MCF 10A (cell line): ENCODE data around the gene WDR7. TPM values are rescaled to one million over a fixed set of nuclear protein-coding genes. Genes with fewer than 3 reads are reported as not detected.

Source experiments
- BruUV-seq: library from RNA; stranded (reverse); fragments of 400-500 nt; replicated peaks from 2 replicates; lab custom pipeline; 2021; lab: Mats Ljungman, UMichigan
- CTCF ChIA-PET: fragments of 300-600 bp; sonication (Branson Sonifier 250); formaldehyde crosslinking; extraction: SDS; loops from one replicate; lab custom pipeline; 2021; ENCODE audit warnings: antibody characterized with exemption, inconsistent platforms; lab: Yijun Ruan, JAX
- POLR2A ChIA-PET: fragments of 300-600, 350-650 bp; sonication (Branson Sonifier 250); formaldehyde crosslinking; extraction: SDS; loops from one replicate; lab custom pipeline; 2020; ENCODE audit warnings: antibody characterized with exemption, inconsistent platforms; lab: Yijun Ruan, JAX
- DNase-seq: peaks from one replicate; pipeline ENCODE4 v3.0.0-alpha.2; 2018; ENCODE audit not compliant: unreplicated experiment
- H3K27ac Mint-ChIP-seq: one replicate; pipeline ENCODE4 v1.8.0; 2022; ENCODE audit warnings: mild to moderate bottlenecking, low read depth, mixed read lengths; ENCODE audit not compliant: unreplicated experiment
- H3K27me3 Mint-ChIP-seq: one replicate; pipeline ENCODE4 v1.8.0; 2022; ENCODE audit warnings: mixed read lengths; ENCODE audit not compliant: insufficient read depth, unreplicated experiment
- H3K36me3 Mint-ChIP-seq: one replicate; pipeline ENCODE4 v1.8.0; 2022; ENCODE audit warnings: mild to moderate bottlenecking, moderate library complexity, mixed read lengths; ENCODE audit not compliant: insufficient read depth, unreplicated experiment
- H3K4me1 Mint-ChIP-seq: one replicate; pipeline ENCODE4 v1.8.0; 2022; ENCODE audit warnings: mixed read lengths; ENCODE audit not compliant: insufficient read depth, unreplicated experiment
- H3K4me3 Mint-ChIP-seq: one replicate; pipeline ENCODE4 v1.8.0; 2022; ENCODE audit warnings: mild to moderate bottlenecking, moderate library complexity, mixed read lengths; ENCODE audit not compliant: unreplicated experiment
- H3K9me3 Mint-ChIP-seq: one replicate; pipeline ENCODE4 v1.8.0; 2022; ENCODE audit warnings: mixed read lengths; ENCODE audit not compliant: unreplicated experiment
- intact Hi-C: fragments of 100-400 bp; cut with micrococcal nuclease; formaldehyde crosslinking; loops from 2 replicates; pipeline ENCODE4 v1.14.1; 2022
- total RNA-seq: library from RNA; stranded (reverse); gene quantifications from 2 replicates; pipeline ENCODE4 v1.2.3, GENCODE V29; 2022
- TF ChIP-seq, protein P1 (sequence below): fragments of 200-600 bp; IDR thresholded peaks from one replicate; pipeline ENCODE4 v1.8.0; 2022; ENCODE audit warnings: antibody characterized with exemption, mild to moderate bottlenecking; ENCODE audit not compliant: unreplicated experiment

The WDR7 gene
- total RNA-seq, 1 experiment from 2014 or later: 12.6 TPM

- Mint-ChIP-seq H3K27me3 (no peaks in the 10 kb centered on the region), H3K9me3 (no peaks in the 10 kb centered on the region), H3K27ac (no peak overlapping the region), H3K36me3 (no peaks in the 10 kb centered on the region), H3K4me3 (no peak overlapping the region), H3K4me1 (peaks cover 5% of the 10 kb centered on the region)
- TF ChIP-seq, protein P1, sequence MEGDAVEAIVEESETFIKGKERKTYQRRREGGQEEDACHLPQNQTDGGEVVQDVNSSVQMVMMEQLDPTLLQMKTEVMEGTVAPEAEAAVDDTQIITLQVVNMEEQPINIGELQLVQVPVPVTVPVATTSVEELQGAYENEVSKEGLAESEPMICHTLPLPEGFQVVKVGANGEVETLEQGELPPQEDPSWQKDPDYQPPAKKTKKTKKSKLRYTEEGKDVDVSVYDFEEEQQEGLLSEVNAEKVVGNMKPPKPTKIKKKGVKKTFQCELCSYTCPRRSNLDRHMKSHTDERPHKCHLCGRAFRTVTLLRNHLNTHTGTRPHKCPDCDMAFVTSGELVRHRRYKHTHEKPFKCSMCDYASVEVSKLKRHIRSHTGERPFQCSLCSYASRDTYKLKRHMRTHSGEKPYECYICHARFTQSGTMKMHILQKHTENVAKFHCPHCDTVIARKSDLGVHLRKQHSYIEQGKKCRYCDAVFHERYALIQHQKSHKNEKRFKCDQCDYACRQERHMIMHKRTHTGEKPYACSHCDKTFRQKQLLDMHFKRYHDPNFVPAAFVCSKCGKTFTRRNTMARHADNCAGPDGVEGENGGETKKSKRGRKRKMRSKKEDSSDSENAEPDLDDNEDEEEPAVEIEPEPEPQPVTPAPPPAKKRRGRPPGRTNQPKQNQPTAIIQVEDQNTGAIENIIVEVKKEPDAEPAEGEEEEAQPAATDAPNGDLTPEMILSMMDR: no peak
- intact Hi-C loops: no loop called here
- DNase-seq: peak; percentile 0
- BruUV-seq: no TSS peak
- ChIA-PET CTCF (no interaction called here), POLR2A (no interaction called here)
Observed at GRCh38 chr18:56841836-56842235, 190.7 kb downstream of the WDR7 start.

DNA sequence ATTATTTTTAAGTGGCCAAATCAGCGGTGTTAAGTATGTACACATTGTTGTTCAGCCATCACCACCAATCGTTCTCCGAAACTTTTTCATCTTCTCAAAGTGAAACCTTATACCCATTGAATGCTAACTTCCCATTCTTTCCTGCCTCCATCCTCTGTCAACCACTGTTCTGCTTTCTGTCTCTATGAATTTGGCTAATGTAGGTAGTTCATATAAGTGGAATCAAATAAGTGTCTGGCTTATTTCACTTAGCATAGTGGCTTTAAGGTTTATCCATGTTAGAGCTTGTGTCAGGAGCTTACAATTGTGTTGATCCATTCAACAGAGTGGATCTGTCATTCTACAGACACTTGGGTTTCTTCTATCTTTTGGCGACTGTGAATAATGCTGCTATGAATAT, 192.1 kb downstream of the WDR7 start:
- Mint-ChIP-seq H3K27me3 (no peaks in the 10 kb centered on the region), H3K4me1 (peaks cover 5% of the 10 kb centered on the region), H3K9me3 (no peaks in the 10 kb centered on the region), H3K27ac (no peak overlapping the region), H3K36me3 (no peaks in the 10 kb centered on the region), H3K4me3 (no peak overlapping the region)
- DNase-seq: no peak
- POLR2A ChIA-PET: no interaction called here
- CTCF ChIA-PET: interaction anchor here (0.5 to 0.6 kb wide), 2 partner anchors 36 to 612 kb away, joined by 3 read pairs; no protein-coding TSS in a partner anchor
- intact Hi-C loops: no loop called here
- BruUV-seq: no TSS peak
- TF ChIP-seq, protein P1: no peak

DNA sequence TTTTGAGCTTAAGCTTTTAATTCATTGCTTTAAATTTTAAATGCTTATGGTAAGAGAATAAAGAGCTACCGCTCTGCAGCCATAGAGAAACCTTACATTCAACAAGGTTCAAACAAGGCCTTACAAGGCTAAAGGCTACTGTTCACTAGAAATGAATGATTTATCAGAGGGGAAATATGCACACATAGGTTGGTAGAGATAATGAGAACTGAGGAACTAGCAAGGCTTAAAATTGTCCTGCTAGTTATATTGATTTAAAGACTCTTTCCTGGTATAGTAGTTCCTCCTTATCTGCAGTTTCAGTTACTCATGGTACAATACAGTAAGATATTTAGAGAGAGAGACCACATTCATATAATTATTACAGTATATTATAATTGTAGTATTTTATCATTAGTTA, 193.4 kb downstream of the WDR7 start:
- Mint-ChIP-seq H3K9me3 (peaks cover 8% of the 10 kb centered on the region), H3K4me3 (no peak overlapping the region), H3K27me3 (no peaks in the 10 kb centered on the region), H3K4me1 (peaks cover 5% of the 10 kb centered on the region), H3K27ac (no peak overlapping the region), H3K36me3 (no peaks in the 10 kb centered on the region)
- TF ChIP-seq, protein P1: no peak
- DNase-seq: no peak
- POLR2A ChIA-PET: no interaction called here
- CTCF ChIA-PET: no interaction called here
- intact Hi-C loops: no loop called here
- no TSS peak for BruUV-seq

DNA sequence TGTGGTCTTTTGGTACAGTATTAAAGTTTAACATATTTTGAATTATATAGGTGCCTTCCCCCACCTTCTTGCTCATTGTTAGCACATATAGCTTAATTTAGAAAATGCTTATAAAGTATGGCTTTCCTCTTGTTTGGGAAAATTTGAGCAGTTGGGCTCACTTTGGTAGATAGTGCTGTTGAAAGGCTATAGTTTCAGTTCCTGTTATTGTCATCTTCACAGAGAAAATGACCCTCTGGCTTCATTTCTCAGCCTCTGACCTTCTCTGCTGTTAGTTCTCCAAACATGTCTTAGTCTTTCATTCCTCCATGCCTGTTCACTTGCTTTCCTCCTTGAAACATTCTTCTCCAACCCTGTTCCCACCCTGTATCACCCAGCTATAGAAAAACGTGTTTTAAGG, 200.6 kb downstream of the WDR7 start:
- H3K27ac Mint-ChIP-seq: no peak overlapping the region
- H3K27me3 Mint-ChIP-seq: no peaks in the 10 kb centered on the region
- ChIA-PET POLR2A (no interaction called here), CTCF (interaction anchor here (1.1 to 2.0 kb wide), 2 partner anchors 18 to 595 kb away, joined by 3 to 5 read pairs; no protein-coding TSS in a partner anchor)
- no peak overlapping the region for H3K4me3 Mint-ChIP-seq
- H3K9me3 Mint-ChIP-seq: peaks cover 8% of the 10 kb centered on the region
- intact Hi-C loops: no loop called here
- no peak for DNase-seq
- no TSS peak for BruUV-seq
- no peaks in the 10 kb centered on the region for H3K36me3 Mint-ChIP-seq
- no peaks in the 10 kb centered on the region for H3K4me1 Mint-ChIP-seq
- TF ChIP-seq, protein P1: no peak
